ENCODE data around the gene RALB.

GRCh38 chr2:120289221-120289906, 36.7 kb downstream of the RALB start:
- no peak for TF ChIP-seq CTCF (IDR thresholded peaks at IDR 0.05; ENCODE audit: low read length)
- TF ChIP-seq EZH2 (optimal IDR thresholded peaks at IDR 0.05; ENCODE audit: low read depth, low read length): no peak
- no peak for TF ChIP-seq EZH2phosphoT487 (IDR thresholded peaks at IDR 0.05; ENCODE audit: low read length)
